GM23338 (cell line): ENCODE data around the gene SARM1. TPM values are rescaled to one million over a fixed set of nuclear protein-coding genes. Genes with fewer than 3 reads are reported as not detected.

Experiments
- ATAC-seq: fragments of 200-7000 bp; cut with Tn5 transposase; 3 replicates; pipeline ENCODE4 v1.9.1; 2020
- DNase-seq: peaks from one replicate; pipeline ENCODE4 v3.0.0-alpha.2; 2015; ENCODE audit warnings: low spot score
- H2AFZ ChIP-seq: fragments of 200-600 bp; sonication (generic); 2 replicates; pipeline ENCODE4 v1.8.0; 2016; ENCODE audit warnings: antibody characterized with exemption, mild to moderate bottlenecking, moderate library complexity
- H3F3A ChIP-seq: fragments of 200-600 bp; sonication (generic); replicated peaks from 2 replicates; pipeline ENCODE4 v1.8.0; 2017; ENCODE audit warnings: antibody characterized with exemption, mixed run types, low read depth
- H3K27ac ChIP-seq: fragments of 200-600 bp; sonication (generic); 2 replicates; pipeline ENCODE4 v1.6.1; 2016; ENCODE audit warnings: low read depth
- H3K27me3 ChIP-seq: fragments of 200-600 bp; sonication (generic); 2 replicates; pipeline ENCODE4 v1.8.0; 2016; ENCODE audit warnings: mild to moderate bottlenecking, mixed run types, moderate library complexity; ENCODE audit not compliant: insufficient read depth
- H3K36me3 ChIP-seq: fragments of 200-600 bp; sonication (generic); 2 replicates; pipeline ENCODE4 v1.8.0; 2016; ENCODE audit warnings: mild to moderate bottlenecking; ENCODE audit not compliant: insufficient read depth
- H3K4me1 ChIP-seq: fragments of 200-600 bp; sonication (generic); 2 replicates; pipeline ENCODE4 v1.8.0; 2016; ENCODE audit warnings: mild to moderate bottlenecking, moderate library complexity; ENCODE audit not compliant: insufficient read depth
- H3K4me2 ChIP-seq: fragments of 200-600 bp; sonication (generic); 2 replicates; pipeline ENCODE4 v1.7.1; 2017; ENCODE audit warnings: mixed run types
- H3K4me3 ChIP-seq: fragments of 200-600 bp; sonication (generic); 2 replicates; pipeline ENCODE4 v1.6.1; 2016; ENCODE audit warnings: mixed run types
- H3K79me2 ChIP-seq: fragments of 200-600 bp; sonication (generic); replicated peaks from 2 replicates; pipeline ENCODE4 v1.8.0; 2017; ENCODE audit warnings: mild to moderate bottlenecking; ENCODE audit not compliant: insufficient read depth
- H3K9me2 ChIP-seq: fragments of 200-600 bp; sonication (generic); 2 replicates; pipeline ENCODE4 v1.8.0; 2017; ENCODE audit not compliant: insufficient read depth
- H4K20me1 ChIP-seq: fragments of 200-600 bp; sonication (generic); replicated peaks from 2 replicates; pipeline ENCODE4 v1.8.0; 2017; ENCODE audit warnings: mild to moderate bottlenecking; ENCODE audit not compliant: insufficient read depth
- H3K27ac Mint-ChIP-seq: 2 replicates; pipeline ENCODE4 v1.8.0; 2020; ENCODE audit warnings: inconsistent platforms, mild to moderate bottlenecking, moderate library complexity, mixed read lengths
- H3K27me3 Mint-ChIP-seq: 3 replicates; pipeline ENCODE4 v1.8.0; 2022; ENCODE audit warnings: low read depth, mild to moderate bottlenecking, moderate library complexity, mixed read lengths, inconsistent platforms; ENCODE audit not compliant: insufficient read depth, poor library complexity
- H3K36me3 Mint-ChIP-seq: 3 replicates; pipeline ENCODE4 v1.8.0; 2021; ENCODE audit warnings: low read depth, mild to moderate bottlenecking, inconsistent platforms, moderate library complexity, mixed read lengths
- H3K4me1 Mint-ChIP-seq: 3 replicates; pipeline ENCODE4 v1.8.0; 2020; ENCODE audit warnings: mild to moderate bottlenecking, inconsistent platforms, mixed read lengths
- H3K4me3 Mint-ChIP-seq: 3 replicates; pipeline ENCODE4 v1.8.0; 2021; ENCODE audit warnings: moderate library complexity, mild to moderate bottlenecking, inconsistent platforms, mixed read lengths
- H3K9me3 Mint-ChIP-seq: 3 replicates; pipeline ENCODE4 v1.8.0; 2020; ENCODE audit warnings: moderate library complexity, mild to moderate bottlenecking, inconsistent platforms, mixed read lengths
- CREB1 ChIP-seq: fragments of 250-450 bp; sonication (Bioruptor Pico); IDR thresholded peaks from 2 replicates; pipeline ENCODE4 v1.5.0; 2020; ENCODE audit warnings: low read depth, mild to moderate bottlenecking, moderate library complexity
- JUNB ChIP-seq: IDR thresholded peaks from one replicate; pipeline ENCODE4 v1.6.1; 2016; ENCODE audit warnings: antibody characterized with exemption; ENCODE audit not compliant: unreplicated experiment
- POLR2AphosphoS5 ChIP-seq: IDR thresholded peaks from 2 replicates; pipeline ENCODE4 v1.6.1; 2016; ENCODE audit warnings: antibody characterized with exemption, low read depth
- ZNF331 ChIP-seq: fragments of 250-450 bp; sonication (Bioruptor Pico); IDR thresholded peaks from 2 replicates; pipeline ENCODE4 v1.5.0; 2020; ENCODE audit warnings: low read depth, mild to moderate bottlenecking, moderate library complexity
- polyA plus RNA-seq: library from polyadenylated mRNA; unstranded; fragments of >200 nt; fragmentation: Nextera tagmentation; extraction: Ambion mirVana; gene quantifications from 2 replicates; pipeline ENCODE4 v1.2.1, GENCODE V29; 2016
- total RNA-seq: library from RNA; depleted of rRNA; stranded (reverse); fragments of >200 nt; shearing (Covaris generic); gene quantifications from 2 replicates; pipeline ENCODE4 v1.2.3, GENCODE V29; 2014
- TF ChIP-seq, protein P1 (sequence below): fragments of 250-450 bp; sonication (Bioruptor Pico); IDR thresholded peaks from 2 replicates; pipeline ENCODE4 v1.5.0; 2020; ENCODE audit warnings: mild to moderate bottlenecking, moderate library complexity
- TF ChIP-seq, protein P2 (sequence below): IDR thresholded peaks from 2 replicates; pipeline ENCODE4 v1.6.1; 2016; ENCODE audit warnings: antibody characterized with exemption

Gene SARM1
- total and polyA plus RNA-seq, 2 experiments from 2014 or later = 0.89 to 15.3 TPM

DNA sequence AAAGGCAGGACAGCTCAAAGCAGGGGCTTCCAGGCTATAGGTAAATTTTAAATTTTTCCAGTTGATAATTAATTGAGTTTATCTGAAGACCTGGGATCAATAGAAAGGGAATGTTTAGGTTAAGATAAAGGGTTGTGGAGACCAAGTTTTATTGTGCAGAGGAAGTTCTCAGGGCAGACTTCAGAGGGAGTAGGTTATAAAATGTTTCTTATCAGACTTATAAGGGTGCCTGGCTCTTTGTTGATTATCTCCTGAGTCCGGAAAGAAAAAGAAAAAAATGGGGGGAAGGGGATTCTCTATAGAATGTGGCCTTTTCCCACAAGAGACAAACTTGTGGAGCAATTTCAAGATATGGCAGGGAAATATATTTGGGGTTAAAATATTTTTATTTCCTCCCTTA, 18.6 kb downstream of the SARM1 start:
- H3K27me3 ChIP-seq = peaks cover 14% of the 10 kb centered on the region
- no peaks in the 10 kb centered on the region for H3K36me3 ChIP-seq
- peaks cover 11% of the 10 kb centered on the region for H3K27me3 Mint-ChIP-seq
- no peaks in the 10 kb centered on the region for H3F3A ChIP-seq
- no peak overlapping the region for H3K27ac ChIP-seq
- H3K9me2 ChIP-seq = no peaks in the 10 kb centered on the region
- TF ChIP-seq POLR2AphosphoS5 (no peak), CREB1 (CRISPR knock-in tag) (no peak), JUNB (no peak), ZNF331 (CRISPR knock-in tag) (no peak)
- TF ChIP-seq, protein P1, sequence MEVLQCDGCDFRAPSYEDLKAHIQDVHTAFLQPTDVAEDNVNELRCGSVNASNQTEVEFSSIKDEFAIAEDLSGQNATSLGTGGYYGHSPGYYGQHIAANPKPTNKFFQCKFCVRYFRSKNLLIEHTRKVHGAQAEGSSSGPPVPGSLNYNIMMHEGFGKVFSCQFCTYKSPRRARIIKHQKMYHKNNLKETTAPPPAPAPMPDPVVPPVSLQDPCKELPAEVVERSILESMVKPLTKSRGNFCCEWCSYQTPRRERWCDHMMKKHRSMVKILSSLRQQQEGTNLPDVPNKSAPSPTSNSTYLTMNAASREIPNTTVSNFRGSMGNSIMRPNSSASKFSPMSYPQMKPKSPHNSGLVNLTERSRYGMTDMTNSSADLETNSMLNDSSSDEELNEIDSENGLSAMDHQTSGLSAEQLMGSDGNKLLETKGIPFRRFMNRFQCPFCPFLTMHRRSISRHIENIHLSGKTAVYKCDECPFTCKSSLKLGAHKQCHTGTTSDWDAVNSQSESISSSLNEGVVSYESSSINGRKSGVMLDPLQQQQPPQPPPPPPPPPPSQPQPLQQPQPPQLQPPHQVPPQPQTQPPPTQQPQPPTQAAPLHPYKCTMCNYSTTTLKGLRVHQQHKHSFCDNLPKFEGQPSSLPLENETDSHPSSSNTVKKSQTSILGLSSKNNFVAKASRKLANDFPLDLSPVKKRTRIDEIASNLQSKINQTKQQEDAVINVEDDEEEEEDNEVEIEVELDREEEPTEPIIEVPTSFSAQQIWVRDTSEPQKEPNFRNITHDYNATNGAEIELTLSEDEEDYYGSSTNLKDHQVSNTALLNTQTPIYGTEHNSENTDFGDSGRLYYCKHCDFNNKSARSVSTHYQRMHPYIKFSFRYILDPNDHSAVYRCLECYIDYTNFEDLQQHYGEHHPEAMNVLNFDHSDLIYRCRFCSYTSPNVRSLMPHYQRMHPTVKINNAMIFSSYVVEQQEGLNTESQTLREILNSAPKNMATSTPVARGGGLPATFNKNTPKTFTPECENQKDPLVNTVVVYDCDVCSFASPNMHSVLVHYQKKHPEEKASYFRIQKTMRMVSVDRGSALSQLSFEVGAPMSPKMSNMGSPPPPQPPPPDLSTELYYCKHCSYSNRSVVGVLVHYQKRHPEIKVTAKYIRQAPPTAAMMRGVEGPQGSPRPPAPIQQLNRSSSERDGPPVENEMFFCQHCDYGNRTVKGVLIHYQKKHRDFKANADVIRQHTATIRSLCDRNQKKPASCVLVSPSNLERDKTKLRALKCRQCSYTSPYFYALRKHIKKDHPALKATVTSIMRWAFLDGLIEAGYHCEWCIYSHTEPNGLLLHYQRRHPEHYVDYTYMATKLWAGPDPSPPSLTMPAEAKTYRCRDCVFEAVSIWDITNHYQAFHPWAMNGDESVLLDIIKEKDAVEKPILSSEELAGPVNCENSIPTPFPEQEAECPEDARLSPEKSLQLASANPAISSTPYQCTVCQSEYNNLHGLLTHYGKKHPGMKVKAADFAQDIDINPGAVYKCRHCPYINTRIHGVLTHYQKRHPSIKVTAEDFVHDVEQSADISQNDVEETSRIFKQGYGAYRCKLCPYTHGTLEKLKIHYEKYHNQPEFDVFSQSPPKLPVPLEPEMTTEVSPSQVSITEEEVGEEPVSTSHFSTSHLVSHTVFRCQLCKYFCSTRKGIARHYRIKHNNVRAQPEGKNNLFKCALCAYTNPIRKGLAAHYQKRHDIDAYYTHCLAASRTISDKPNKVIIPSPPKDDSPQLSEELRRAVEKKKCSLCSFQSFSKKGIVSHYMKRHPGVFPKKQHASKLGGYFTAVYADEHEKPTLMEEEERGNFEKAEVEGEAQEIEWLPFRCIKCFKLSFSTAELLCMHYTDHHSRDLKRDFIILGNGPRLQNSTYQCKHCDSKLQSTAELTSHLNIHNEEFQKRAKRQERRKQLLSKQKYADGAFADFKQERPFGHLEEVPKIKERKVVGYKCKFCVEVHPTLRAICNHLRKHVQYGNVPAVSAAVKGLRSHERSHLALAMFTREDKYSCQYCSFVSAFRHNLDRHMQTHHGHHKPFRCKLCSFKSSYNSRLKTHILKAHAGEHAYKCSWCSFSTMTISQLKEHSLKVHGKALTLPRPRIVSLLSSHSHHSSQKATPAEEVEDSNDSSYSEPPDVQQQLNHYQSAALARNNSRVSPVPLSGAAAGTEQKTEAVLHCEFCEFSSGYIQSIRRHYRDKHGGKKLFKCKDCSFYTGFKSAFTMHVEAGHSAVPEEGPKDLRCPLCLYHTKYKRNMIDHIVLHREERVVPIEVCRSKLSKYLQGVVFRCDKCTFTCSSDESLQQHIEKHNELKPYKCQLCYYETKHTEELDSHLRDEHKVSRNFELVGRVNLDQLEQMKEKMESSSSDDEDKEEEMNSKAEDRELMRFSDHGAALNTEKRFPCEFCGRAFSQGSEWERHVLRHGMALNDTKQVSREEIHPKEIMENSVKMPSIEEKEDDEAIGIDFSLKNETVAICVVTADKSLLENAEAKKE = no peak
- TF ChIP-seq, protein P2, sequence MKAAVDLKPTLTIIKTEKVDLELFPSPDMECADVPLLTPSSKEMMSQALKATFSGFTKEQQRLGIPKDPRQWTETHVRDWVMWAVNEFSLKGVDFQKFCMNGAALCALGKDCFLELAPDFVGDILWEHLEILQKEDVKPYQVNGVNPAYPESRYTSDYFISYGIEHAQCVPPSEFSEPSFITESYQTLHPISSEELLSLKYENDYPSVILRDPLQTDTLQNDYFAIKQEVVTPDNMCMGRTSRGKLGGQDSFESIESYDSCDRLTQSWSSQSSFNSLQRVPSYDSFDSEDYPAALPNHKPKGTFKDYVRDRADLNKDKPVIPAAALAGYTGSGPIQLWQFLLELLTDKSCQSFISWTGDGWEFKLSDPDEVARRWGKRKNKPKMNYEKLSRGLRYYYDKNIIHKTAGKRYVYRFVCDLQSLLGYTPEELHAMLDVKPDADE = no peak
- peaks cover 4% of the 10 kb centered on the region; the same call in 1 of the 3 replicates for H3K4me1 Mint-ChIP-seq
- DNase-seq = no peak
- H3K9me3 Mint-ChIP-seq = no peaks in the 10 kb centered on the region
- H3K4me1 ChIP-seq = no peaks in the 10 kb centered on the region; the same call in 1 of the 2 replicates
- no peak overlapping the region for H2AFZ ChIP-seq
- H3K4me3 ChIP-seq = no peak overlapping the region
- no peak overlapping the region for H3K4me2 ChIP-seq
- H3K4me3 Mint-ChIP-seq = no peak overlapping the region
- no peaks in the 10 kb centered on the region; the same call in 1 of the 2 replicates for H4K20me1 ChIP-seq
- no peak for ATAC-seq
- H3K79me2 ChIP-seq = no peaks in the 10 kb centered on the region
- no peak overlapping the region for H3K27ac Mint-ChIP-seq
- peaks cover 13% of the 10 kb centered on the region for H3K36me3 Mint-ChIP-seq
